Upper lobe of left lung (tissue), 4 donors: ENCODE results near the gene TMPRSS5.

Experiments
- CTCF ChIP-seq, 6 experiments: fragments of 450-650 bp in 4 of 6; fragments of 200-600 bp in 2 of 6; sonication (generic) in 2 of 6; IDR thresholded peaks; one replicate each; pipeline ENCODE4 v1.5.1; 2016 to 2019; ENCODE audit warnings: antibody characterized with exemption in 6 of 6
- EP300 ChIP-seq, 4 donors: sonication (generic); formaldehyde crosslinking; IDR thresholded peaks; one replicate each; pipeline ENCODE4 v1.5.1; 2017; ENCODE audit warnings: antibody characterized with exemption in 4 of 4, control low read depth in 2 of 4
- POLR2A ChIP-seq, 4 donors: fragments of 450-650 bp; IDR thresholded peaks; one replicate each; pipeline ENCODE4 v1.5.1; 2016 to 2017; ENCODE audit warnings: antibody characterized with exemption in 4 of 4, mild to moderate bottlenecking in 2 of 4
- POLR2AphosphoS5 ChIP-seq, 2 donors: sonication (generic); formaldehyde crosslinking; IDR thresholded peaks; one replicate each; pipeline ENCODE4 v1.5.1; 2017; ENCODE audit warnings: antibody characterized with exemption in 2 of 2

GRCh38 chr11:113705871-113706655 lies at the start of gene TMPRSS5:
- TF ChIP-seq POLR2A (IDR thresholded peaks at IDR 0.05) (no peak), CTCF (IDR thresholded peaks at IDR 0.05) (no peak), POLR2AphosphoS5 (IDR thresholded peaks at IDR 0.05) (no peak), EP300 (IDR thresholded peaks at IDR 0.05) (no peak)
